Osteocyte (in vitro differentiated cells): ENCODE measurements around the gene ENAH. TPM values are rescaled to one million over a fixed set of nuclear protein-coding genes. Genes with fewer than 3 reads are reported as not detected.

Source experiments
- DNase-seq: peaks from one replicate; pipeline ENCODE4 v3.0.0; 2021; ENCODE audit warnings: mixed read lengths; ENCODE audit not compliant: unreplicated experiment; ENCODE audit errors: extremely low spot score
- H3K27ac Mint-ChIP-seq: one replicate; pipeline ENCODE4 v1.8.0; 2021; ENCODE audit warnings: mild to moderate bottlenecking, mixed read lengths; ENCODE audit not compliant: unreplicated experiment
- H3K27me3 Mint-ChIP-seq: one replicate; pipeline ENCODE4 v1.8.0; 2021; ENCODE audit warnings: mixed read lengths; ENCODE audit not compliant: unreplicated experiment
- H3K36me3 Mint-ChIP-seq: one replicate; pipeline ENCODE4 v1.8.0; 2021; ENCODE audit warnings: mixed read lengths; ENCODE audit not compliant: unreplicated experiment
- H3K4me1 Mint-ChIP-seq: one replicate; pipeline ENCODE4 v1.8.0; 2021; ENCODE audit warnings: mixed read lengths; ENCODE audit not compliant: unreplicated experiment
- H3K4me3 Mint-ChIP-seq: one replicate; pipeline ENCODE4 v1.8.0; 2021; ENCODE audit warnings: mild to moderate bottlenecking, moderate library complexity, mixed read lengths; ENCODE audit not compliant: unreplicated experiment
- H3K9me3 Mint-ChIP-seq: one replicate; pipeline ENCODE4 v1.8.0; 2021; ENCODE audit warnings: mixed read lengths; ENCODE audit not compliant: unreplicated experiment
- CTCF ChIP-seq: fragments of 200-600 bp; sonication (generic); IDR thresholded peaks from 2 replicates; pipeline ENCODE4 v1.5.0; 2021; ENCODE audit warnings: antibody characterized with exemption, mild to moderate bottlenecking, moderate library complexity
- total RNA-seq: library from RNA; stranded (reverse); gene quantifications from 2 replicates; pipeline ENCODE4 v1.2.1, GENCODE V29; 2021

The ENAH gene
- total RNA-seq, 1 donor from 2014 or later, result 232 TPM

GRCh38 chr1:225556694-225557093, 96.2 kb downstream of the ENAH start:
- Mint-ChIP-seq H3K27me3 (no peaks in the 10 kb centered on the region), H3K4me1 (peaks cover 10% of the 10 kb centered on the region), H3K27ac (no peak overlapping the region), H3K4me3 (no peak overlapping the region), H3K36me3 (peaks cover 41% of the 10 kb centered on the region), H3K9me3 (peaks cover 13% of the 10 kb centered on the region)
- no peak for TF ChIP-seq CTCF
- no peak for DNase-seq

GRCh38 chr1:225555821-225556220, 97.1 kb downstream of the ENAH start:
- peaks cover 17% of the 10 kb centered on the region for H3K4me1 Mint-ChIP-seq
- no peaks in the 10 kb centered on the region for H3K27me3 Mint-ChIP-seq
- H3K4me3 Mint-ChIP-seq, result no peak overlapping the region
- DNase-seq, result no peak
- no peak for TF ChIP-seq CTCF
- no peak overlapping the region for H3K27ac Mint-ChIP-seq
- peaks cover 44% of the 10 kb centered on the region for H3K36me3 Mint-ChIP-seq
- peaks cover 13% of the 10 kb centered on the region for H3K9me3 Mint-ChIP-seq

GRCh38 chr1:225554216-225554812, 98.6 kb downstream of the ENAH start:
- Mint-ChIP-seq H3K27ac (no peak overlapping the region), H3K27me3 (no peaks in the 10 kb centered on the region), H3K4me1 (peaks cover 21% of the 10 kb centered on the region), H3K9me3 (peaks cover 13% of the 10 kb centered on the region), H3K36me3 (peaks cover 41% of the 10 kb centered on the region), H3K4me3 (no peak overlapping the region)
- no peak for DNase-seq
- peak; percentile 66 for TF ChIP-seq CTCF

- Mint-ChIP-seq H3K4me3 (no peak overlapping the region), H3K4me1 (peaks cover 39% of the 10 kb centered on the region), H3K9me3 (no peaks in the 10 kb centered on the region), H3K27ac (peak overlapping the region; percentile 24), H3K36me3 (peaks cover 19% of the 10 kb centered on the region), H3K27me3 (no peaks in the 10 kb centered on the region)
- TF ChIP-seq CTCF, result no peak
- no peak for DNase-seq
These were observed 103.1 kb downstream of the ENAH start for GRCh38 chr1:225549821-225550220.

GRCh38 chr1:225548140-225548857, 104.6 kb downstream of the ENAH start:
- peaks cover 39% of the 10 kb centered on the region for H3K4me1 Mint-ChIP-seq
- no peak overlapping the region for H3K4me3 Mint-ChIP-seq
- TF ChIP-seq CTCF, result no peak
- H3K27me3 Mint-ChIP-seq, result no peaks in the 10 kb centered on the region
- H3K36me3 Mint-ChIP-seq, result peaks cover 14% of the 10 kb centered on the region
- no peak for DNase-seq
- H3K27ac Mint-ChIP-seq, result peak overlapping the region; percentile 90
- H3K9me3 Mint-ChIP-seq, result no peaks in the 10 kb centered on the region
